ENCODE results near the gene TRMT2B. TPM values are rescaled to one million over a fixed set of nuclear protein-coding genes. Genes with fewer than 3 reads are reported as not detected.

TRMT2B gene
- total RNA-seq, 2 donors from 2014 or later: 14.1 to 19.8 TPM

- H3K27me3 ChIP-seq (ENCODE audit: control insufficient read depth, insufficient read depth, low read length, poor library complexity, severe bottlenecking): no peaks in the 10 kb centered on the region
- no peak overlapping the region for H3K4me3 ChIP-seq (ENCODE audit: low read length)
- Mint-ChIP-seq H3K27ac (no peak overlapping the region), H3K9me3 (peaks cover 42% of the 10 kb centered on the region), H3K4me3 (no peak overlapping the region), H3K36me3 (ENCODE audit: low read depth) (peaks cover 36% of the 10 kb centered on the region), H3K27me3 (ENCODE audit: insufficient read depth) (no peaks in the 10 kb centered on the region), H3K4me1 (no peaks in the 10 kb centered on the region)
- H3K9ac ChIP-seq (ENCODE audit: extremely low read depth, low read length, poor library complexity, severe bottlenecking): no peak overlapping the region
- no peaks in the 10 kb centered on the region for H3K9me3 ChIP-seq (ENCODE audit: control insufficient read depth, low read length)
- no peak for DNase-seq
- TF ChIP-seq CTCF (conservative IDR thresholded peaks at IDR 0.05): no peak
- no peaks in the 10 kb centered on the region for H3K4me1 ChIP-seq (ENCODE audit: control insufficient read depth, insufficient read depth, low read length)
- peaks cover 4% of the 10 kb centered on the region for H3K36me3 ChIP-seq (ENCODE audit: control insufficient read depth, insufficient read depth, low read length)
- H3K27ac ChIP-seq (ENCODE audit: low read depth, low read length): no peak overlapping the region
Observed at GRCh38 chrX:101037231-101037630, 14.7 kb downstream of the TRMT2B start.

- 86% methylated on average over 1 of the region's 1 CpG; no CpG with 5 or more reads in 1 of the 2 experiments for WGBS, 2 experiments (ENCODE audit: insufficient coverage in 1 of 2, insufficient read length in 1 of 2)
- peaks cover 57% of the 10 kb centered on the region for H3K9me3 Mint-ChIP-seq
- TF ChIP-seq CTCF (conservative IDR thresholded peaks at IDR 0.05): no peak
Observed at GRCh38 chrX:101029665-101030064, 22.2 kb downstream of the TRMT2B start.

GRCh38 chrX:101028562-101028961, 23.3 kb downstream of the TRMT2B start:
- H3K4me3 ChIP-seq (ENCODE audit: low read length): no peak overlapping the region
- WGBS, 2 experiments (ENCODE audit: insufficient coverage in 1 of 2, insufficient read length in 1 of 2): 100% methylated on average over 1 of the region's 1 CpG
- H3K4me1 ChIP-seq (ENCODE audit: control insufficient read depth, insufficient read depth, low read length): no peaks in the 10 kb centered on the region
- no peaks in the 10 kb centered on the region for H3K9me3 ChIP-seq (ENCODE audit: control insufficient read depth, low read length)
- H3K4me1 Mint-ChIP-seq: peaks cover 8% of the 10 kb centered on the region
- DNase-seq: no peak
- no peak overlapping the region for H3K27ac Mint-ChIP-seq
- no peaks in the 10 kb centered on the region for H3K27me3 Mint-ChIP-seq (ENCODE audit: insufficient read depth)
- TF ChIP-seq CTCF (conservative IDR thresholded peaks at IDR 0.05): no peak
- no peak overlapping the region for H3K4me3 Mint-ChIP-seq
- H3K36me3 ChIP-seq (ENCODE audit: control insufficient read depth, insufficient read depth, low read length): no peaks in the 10 kb centered on the region
- H3K9ac ChIP-seq (ENCODE audit: extremely low read depth, low read length, poor library complexity, severe bottlenecking): no peak overlapping the region
- H3K27me3 ChIP-seq (ENCODE audit: control insufficient read depth, insufficient read depth, low read length, poor library complexity, severe bottlenecking): no peaks in the 10 kb centered on the region
- peaks cover 41% of the 10 kb centered on the region for H3K36me3 Mint-ChIP-seq (ENCODE audit: low read depth)
- H3K9me3 Mint-ChIP-seq: peaks cover 57% of the 10 kb centered on the region
- H3K27ac ChIP-seq (ENCODE audit: low read depth, low read length): no peak overlapping the region

More at GRCh38 chrX:101029665-101030064, 22.2 kb downstream of the TRMT2B start:
- Histone ChIP-seq H3K9me3 (ENCODE audit: control insufficient read depth, low read length) (no peaks in the 10 kb centered on the region), H3K4me1 (ENCODE audit: control insufficient read depth, insufficient read depth, low read length) (no peaks in the 10 kb centered on the region), H3K27ac (ENCODE audit: low read depth, low read length) (no peak overlapping the region), H3K9ac (ENCODE audit: extremely low read depth, low read length, poor library complexity, severe bottlenecking) (no peak overlapping the region), H3K27me3 (ENCODE audit: control insufficient read depth, insufficient read depth, low read length, poor library complexity, severe bottlenecking) (no peaks in the 10 kb centered on the region), H3K36me3 (ENCODE audit: control insufficient read depth, insufficient read depth, low read length) (no peaks in the 10 kb centered on the region), H3K4me3 (ENCODE audit: low read length) (no peak overlapping the region)
- Mint-ChIP-seq H3K27me3 (ENCODE audit: insufficient read depth) (no peaks in the 10 kb centered on the region), H3K4me3 (no peak overlapping the region), H3K27ac (no peak overlapping the region), H3K36me3 (ENCODE audit: low read depth) (peaks cover 41% of the 10 kb centered on the region), H3K4me1 (peaks cover 8% of the 10 kb centered on the region)
- DNase-seq: peak; percentile 42
